GM19351 (cell line): ENCODE data around the gene ASB6.
A peak's percentile ranks its signal among the peaks of the same experiment; 100 is the strongest.

ENCODE experiments used
- ATAC-seq: cut with Tn5 transposase; IDR thresholded peaks from one replicate; pipeline ENCODE4 v1.9.1; 2021; ENCODE audit warnings: mild to moderate bottlenecking, moderate library complexity; ENCODE audit not compliant: unreplicated experiment

ASB6 gene

GRCh38 chr9:129627556-129628440 lies 14.2 kb downstream of the ASB6 start:
- ATAC-seq = no peak

- ATAC-seq = peak; percentile 24
Observed at GRCh38 chr9:129626625-129627284, 15.2 kb downstream of the ASB6 start.

- ATAC-seq = peak; percentile 84
Observed at GRCh38 chr9:129626079-129626624, 15.8 kb downstream of the ASB6 start, which contains the start of gene NTMT1. Gene NTMT1, plus strand, starts transcription at chr9:129626163. Its CDS starts 6,541 bp downstream, at chr9:129632704.

GRCh38 chr9:129624947-129625346 lies 17.0 kb downstream of the ASB6 start:
- no peak for ATAC-seq

GRCh38 chr9:129624168-129624759 lies 17.7 kb downstream of the ASB6 start:
- no peak for ATAC-seq

- ATAC-seq = no peak
Observed at GRCh38 chr9:129623331-129623730, 18.6 kb downstream of the ASB6 start.

DNA sequence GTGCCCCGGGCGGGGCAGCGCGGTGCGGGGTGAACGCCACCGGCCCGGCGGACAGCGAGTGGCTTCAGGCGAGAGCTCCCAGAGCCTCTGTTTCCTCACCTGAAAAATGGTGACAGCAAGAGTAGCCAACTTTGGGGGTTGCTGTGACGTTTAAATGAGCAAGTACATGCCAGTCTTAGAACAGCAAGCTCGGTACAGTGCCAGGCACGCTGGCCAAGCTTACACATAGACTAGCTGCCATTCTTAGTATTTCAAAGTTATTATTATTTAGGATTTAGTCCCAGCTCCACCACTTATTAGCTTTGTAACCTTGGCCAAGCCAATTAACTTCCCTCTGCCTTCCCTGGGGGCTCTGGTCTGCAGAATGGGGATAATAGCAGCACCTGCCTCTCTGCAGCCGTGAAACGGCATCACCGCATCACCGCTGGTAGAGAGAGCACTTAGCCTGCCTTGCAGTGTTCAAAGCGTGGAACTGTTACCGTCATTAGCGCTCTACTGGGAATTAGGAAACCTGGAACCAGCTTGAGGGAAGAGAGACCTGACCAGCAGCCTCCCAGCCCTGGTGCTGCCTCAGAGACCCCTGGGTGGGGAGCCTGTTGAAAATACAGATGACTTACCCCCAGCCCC lies 21.2 kb downstream of the ASB6 start, which contains the start of gene C9orf50:
TSS of gene C9orf50 (minus strand) at position 433 of the 627 bp plus-strand sequence. CDS start 527 bp downstream, outside the sequence.
- no peak for ATAC-seq

- no peak for ATAC-seq
Observed at GRCh38 chr9:129619787-129620668, 21.9 kb downstream of the ASB6 start.

DNA sequence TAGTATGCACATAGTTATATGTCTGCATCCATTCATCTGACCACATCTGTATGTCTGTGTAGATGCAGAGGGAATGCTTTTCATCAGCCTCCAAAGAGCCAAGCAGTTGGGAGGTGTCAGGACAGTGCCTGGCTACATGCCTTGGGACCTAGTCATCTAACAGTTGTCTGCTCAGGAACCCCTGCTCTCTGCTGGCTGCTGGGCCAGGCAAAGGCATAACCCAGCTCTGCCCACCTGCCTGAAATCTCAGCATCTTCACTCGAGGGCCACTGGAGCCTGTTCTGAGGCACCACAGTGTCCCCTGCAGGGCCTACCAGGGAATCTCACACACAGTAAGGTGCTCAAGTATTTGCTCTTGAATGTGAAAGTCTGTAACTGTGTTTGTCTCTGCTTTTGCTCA lies 24.8 kb downstream of the ASB6 start:
- no peak for ATAC-seq

- no peak for ATAC-seq
Observed at GRCh38 chr9:129615407-129616285, 26.3 kb downstream of the ASB6 start.

GRCh38 chr9:129614932-129615331 lies 27.0 kb downstream of the ASB6 start:
- ATAC-seq = no peak

DNA sequence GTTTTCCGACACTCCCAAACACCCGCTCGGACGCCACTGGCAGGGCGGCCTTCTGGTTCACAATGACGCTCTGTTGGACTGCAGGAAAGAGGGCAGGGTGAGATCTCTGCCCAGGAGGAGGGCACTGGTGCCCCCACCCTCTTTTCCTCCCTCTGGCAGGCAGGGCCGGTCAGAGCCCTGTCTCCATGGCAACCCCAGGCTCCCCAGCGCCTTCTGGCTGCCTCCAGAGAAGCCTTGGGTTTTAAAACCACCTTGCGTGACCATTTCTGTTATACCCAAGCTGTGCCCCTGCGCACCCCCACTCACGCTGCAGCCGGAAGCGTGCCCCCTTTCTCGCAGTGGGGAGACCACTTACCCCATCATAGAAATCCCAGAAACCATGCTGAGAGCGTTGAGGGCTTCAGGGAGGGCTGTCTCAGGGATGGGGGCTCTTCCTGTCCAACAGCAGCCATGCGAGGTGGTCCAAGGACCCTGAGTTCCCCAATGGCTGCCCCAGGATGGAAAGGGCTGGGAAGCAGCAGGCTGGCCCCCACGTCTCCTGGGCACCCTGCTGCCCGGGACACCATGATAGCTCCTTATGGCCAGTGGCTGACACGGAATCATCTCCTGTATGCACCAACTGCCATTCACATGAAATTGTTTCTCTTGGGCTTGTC lies 28.3 kb downstream of the ASB6 start:
- no peak for ATAC-seq

DNA sequence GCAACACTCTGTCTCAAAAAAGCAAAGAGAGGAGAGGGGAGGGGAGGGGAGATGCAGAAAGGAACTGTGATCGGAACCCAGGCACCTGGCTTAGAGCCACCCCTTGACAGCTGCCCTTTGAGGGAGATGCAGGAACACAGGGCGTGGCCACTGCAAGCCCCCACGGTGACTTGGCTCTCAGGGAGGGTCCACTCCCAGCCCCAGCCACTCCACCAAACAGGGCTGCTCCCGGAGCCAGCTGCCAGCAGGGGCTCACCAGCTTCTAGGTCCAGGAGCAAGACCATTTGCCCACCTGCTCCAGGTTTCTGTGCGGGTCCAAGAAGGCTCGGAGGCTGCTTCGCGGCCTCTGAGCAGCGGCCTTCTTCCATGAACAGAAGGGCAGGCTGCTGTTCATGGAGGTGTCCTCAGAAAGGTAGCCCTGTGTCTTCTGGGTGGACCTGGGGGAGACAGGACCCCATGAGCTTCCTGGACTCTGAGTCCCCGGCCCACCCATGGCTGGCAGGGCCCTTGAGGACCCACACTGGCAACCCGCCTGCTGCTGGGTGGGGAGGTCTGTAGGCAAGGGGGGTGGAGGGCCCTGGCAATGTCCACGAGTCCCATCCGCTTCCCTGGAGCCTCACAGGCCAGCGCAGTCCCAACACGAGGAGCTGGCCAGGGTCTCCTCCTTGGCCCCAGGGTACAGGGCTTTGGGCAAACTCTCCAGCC lies 29.0 kb downstream of the ASB6 start:
- no peak for ATAC-seq

GRCh38 chr9:129612123-129612522 lies 29.8 kb downstream of the ASB6 start:
- no peak for ATAC-seq

DNA sequence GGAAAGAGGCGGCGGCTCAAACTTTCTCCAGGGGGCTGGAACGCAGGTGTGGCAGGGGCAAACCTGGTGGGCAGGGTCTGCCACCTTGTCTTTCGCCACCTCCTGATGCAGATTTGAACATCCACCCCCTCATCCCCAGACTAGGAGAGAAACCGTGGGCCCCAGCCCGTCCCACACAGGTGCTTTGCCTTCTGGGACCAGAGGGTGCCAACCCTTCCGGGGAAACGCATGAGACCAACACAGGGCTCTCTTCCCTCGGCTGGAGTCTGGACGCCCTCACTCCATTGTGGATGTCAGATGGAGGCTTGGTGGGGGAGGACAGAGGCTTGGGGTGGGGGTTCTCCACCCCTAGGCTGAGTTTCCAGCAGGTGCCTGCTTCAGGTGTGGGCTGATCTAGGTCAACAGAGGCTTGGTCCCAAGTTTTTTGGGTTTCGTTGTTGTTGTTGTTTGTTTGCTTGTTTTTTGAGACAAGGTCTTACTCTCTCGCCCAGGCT lies 30.6 kb downstream of the ASB6 start:
- ATAC-seq = no peak

GRCh38 chr9:129610473-129611306 lies 31.3 kb downstream of the ASB6 start:
- ATAC-seq = no peak

GRCh38 chr9:129610213-129610472 lies 31.8 kb downstream of the ASB6 start:
- ATAC-seq = no peak
